WERI-Rb-1 (cell line): Measurements from ENCODE around the gene MC2R.

Experiments
- DNase-seq: peaks from one replicate; pipeline ENCODE4 v3.0.0-alpha.2; 2020
- H3K27ac ChIP-seq: fragments of 250-450 bp; sonication (Bioruptor Pico); 2 replicates; pipeline ENCODE4 v1.5.1; 2020; ENCODE audit warnings: mild to moderate bottlenecking, moderate library complexity
- H3K27me3 ChIP-seq: fragments of 250-450 bp; sonication (Bioruptor Pico); 2 replicates; pipeline ENCODE4 v1.5.1; 2021; ENCODE audit warnings: mild to moderate bottlenecking, low read depth, moderate library complexity; ENCODE audit not compliant: insufficient read depth, severe bottlenecking
- H3K36me3 ChIP-seq: fragments of 250-450 bp; sonication (Bioruptor Pico); 2 replicates; pipeline ENCODE4 v1.5.1; 2020; ENCODE audit warnings: mild to moderate bottlenecking, moderate library complexity
- H3K4me3 ChIP-seq: 2 replicates; pipeline ENCODE4 v1.5.1; 2011; ENCODE audit warnings: low read depth, mild to moderate bottlenecking, control low read depth, low read length
- H3K9me3 ChIP-seq: fragments of 250-450 bp; sonication (Bioruptor Pico); 2 replicates; pipeline ENCODE4 v1.5.1; 2021; ENCODE audit warnings: mild to moderate bottlenecking, moderate library complexity; ENCODE audit not compliant: severe bottlenecking
- TF ChIP-seq, protein P1 (sequence below): IDR thresholded peaks from 2 replicates; pipeline ENCODE4 v1.5.1; 2011; ENCODE audit warnings: low read depth, mild to moderate bottlenecking, control low read depth, inconsistent platforms, low read length

Gene MC2R

GRCh38 chr18:13835202-13835601 lies 80.1 kb downstream of the MC2R start:
- DNase-seq, result no peak
- peaks cover 83% of the 10 kb centered on the region for H3K27me3 ChIP-seq
- no peaks in the 10 kb centered on the region for H3K36me3 ChIP-seq
- peaks cover 2% of the 10 kb centered on the region for H3K9me3 ChIP-seq
- no peak overlapping the region for H3K27ac ChIP-seq
- TF ChIP-seq, protein P1, sequence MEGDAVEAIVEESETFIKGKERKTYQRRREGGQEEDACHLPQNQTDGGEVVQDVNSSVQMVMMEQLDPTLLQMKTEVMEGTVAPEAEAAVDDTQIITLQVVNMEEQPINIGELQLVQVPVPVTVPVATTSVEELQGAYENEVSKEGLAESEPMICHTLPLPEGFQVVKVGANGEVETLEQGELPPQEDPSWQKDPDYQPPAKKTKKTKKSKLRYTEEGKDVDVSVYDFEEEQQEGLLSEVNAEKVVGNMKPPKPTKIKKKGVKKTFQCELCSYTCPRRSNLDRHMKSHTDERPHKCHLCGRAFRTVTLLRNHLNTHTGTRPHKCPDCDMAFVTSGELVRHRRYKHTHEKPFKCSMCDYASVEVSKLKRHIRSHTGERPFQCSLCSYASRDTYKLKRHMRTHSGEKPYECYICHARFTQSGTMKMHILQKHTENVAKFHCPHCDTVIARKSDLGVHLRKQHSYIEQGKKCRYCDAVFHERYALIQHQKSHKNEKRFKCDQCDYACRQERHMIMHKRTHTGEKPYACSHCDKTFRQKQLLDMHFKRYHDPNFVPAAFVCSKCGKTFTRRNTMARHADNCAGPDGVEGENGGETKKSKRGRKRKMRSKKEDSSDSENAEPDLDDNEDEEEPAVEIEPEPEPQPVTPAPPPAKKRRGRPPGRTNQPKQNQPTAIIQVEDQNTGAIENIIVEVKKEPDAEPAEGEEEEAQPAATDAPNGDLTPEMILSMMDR, result no peak
- H3K4me3 ChIP-seq, result no peak overlapping the region

DNA sequence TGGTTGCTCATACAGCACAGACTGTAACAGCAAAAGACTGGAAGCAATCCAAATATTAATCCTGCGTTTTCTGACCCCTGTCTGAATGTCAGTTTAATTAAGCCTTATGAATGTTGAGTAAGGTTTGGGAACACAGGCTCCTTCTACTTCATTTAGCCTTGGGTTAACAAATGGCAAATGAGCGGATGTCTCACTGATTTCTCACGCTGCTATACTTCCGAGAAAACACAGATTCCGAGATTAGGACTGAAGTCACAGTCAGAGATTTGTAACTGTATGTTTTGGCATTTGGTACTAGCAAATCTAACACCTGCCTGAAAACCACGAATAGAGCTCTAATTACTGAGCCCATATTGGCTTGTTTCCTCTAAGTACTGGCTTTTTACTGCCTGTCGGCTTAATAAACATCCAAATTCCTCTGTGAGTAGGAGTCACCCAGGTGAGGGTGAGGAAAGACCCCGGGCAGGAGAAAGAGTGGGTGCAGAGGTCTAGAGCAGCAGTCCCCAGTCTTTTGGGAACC lies 80.8 kb downstream of the MC2R start:
- DNase-seq, result no peak
- Histone ChIP-seq H3K27ac (no peak overlapping the region), H3K4me3 (no peak overlapping the region), H3K27me3 (peaks cover 83% of the 10 kb centered on the region), H3K9me3 (peaks cover 2% of the 10 kb centered on the region), H3K36me3 (no peaks in the 10 kb centered on the region)
- TF ChIP-seq, protein P1, result no peak
